Sigmoid colon (tissue), 7 donors: Measurements from ENCODE around the gene ZNF44. TPM values are rescaled to one million over a fixed set of nuclear protein-coding genes. Genes with fewer than 3 reads are reported as not detected.
A peak's percentile ranks its signal among the peaks of the same experiment; 100 is the strongest.
"Not testable (repeated sequence)": the region's sequence is repeated elsewhere in the genome, so short reads cannot be mapped to it uniquely, and the experiment has no call there.

Experiments
- DNase-seq: peaks from one replicate; pipeline ENCODE4 v3.0.0-alpha.2; 2019
- H3K27ac ChIP-seq, 4 donors: fragments of 200-600 bp; sonication (generic); one replicate each; pipeline ENCODE4 v1.5.1; 2016 to 2019; ENCODE audit warnings: mild to moderate bottlenecking in 1 of 4
- H3K27me3 ChIP-seq, 3 donors: fragments of 200-600 bp; sonication (generic); one replicate each; pipeline ENCODE4 v1.5.1; 2019; ENCODE audit warnings: mild to moderate bottlenecking in 1 of 3
- H3K36me3 ChIP-seq, 4 donors: fragments of 200-600 bp; sonication (generic); one replicate each; pipeline ENCODE4 v1.5.1; 2016 to 2019
- H3K4me1 ChIP-seq, 4 donors: fragments of 200-600 bp; sonication (generic); one replicate each; pipeline ENCODE4 v1.5.1; 2017 to 2019
- H3K4me3 ChIP-seq, 4 donors: fragments of 200-600 bp; sonication (generic); one replicate each; pipeline ENCODE4 v1.5.1; 2017 to 2019; ENCODE audit warnings: mild to moderate bottlenecking in 2 of 4, moderate library complexity in 1 of 4
- H3K9me3 ChIP-seq, 4 donors: fragments of 200-600 bp in 3 of 4; sonication (generic) in 3 of 4; one replicate each; pipeline versions ENCODE4 v1.5.1 to v1.6.1; 2013 to 2019
- CTCF ChIP-seq, 4 experiments: fragments of 450-650 bp in 3 of 4; fragments of 200-600 bp in 1 of 4; IDR thresholded peaks; one replicate each; pipeline ENCODE4 v1.5.1; 2016 to 2019; ENCODE audit warnings: antibody characterized with exemption in 4 of 4, mild to moderate bottlenecking in 3 of 4, moderate library complexity in 2 of 4
- EP300 ChIP-seq, 4 donors: sonication (generic); formaldehyde crosslinking; IDR thresholded peaks; one replicate each; pipeline ENCODE4 v1.6.1; 2017; ENCODE audit warnings: antibody characterized with exemption in 4 of 4
- POLR2A ChIP-seq, 2 donors: fragments of 450-650 bp; IDR thresholded peaks; one replicate each; pipeline ENCODE4 v1.6.1; 2016; ENCODE audit warnings: antibody characterized with exemption in 2 of 2, mild to moderate bottlenecking in 2 of 2, moderate library complexity in 2 of 2
- POLR2AphosphoS5 ChIP-seq, 4 donors: sonication (generic); formaldehyde crosslinking; IDR thresholded peaks; one replicate each; pipeline ENCODE4 v1.6.1; 2017; ENCODE audit warnings: antibody characterized with exemption in 4 of 4
- WGBS, 2 donors: extraction: QIAGEN DNeasy Blood & Tissue Kit; methylation state at CpG; one replicate each; pipeline ENCODE4 v1.1.7; 2013; 5-methylcytosine and 5-hydroxymethylcytosine counted together
- intact Hi-C: fragments of 100-400 bp; cut with DNase I; formaldehyde crosslinking; loops from one replicate; pipeline ENCODE4 v1.15.1; 2023
- polyA plus RNA-seq, 3 donors: library from polyadenylated mRNA; stranded (reverse); fragments of 200-250 nt; gene quantifications; one replicate each; pipeline ENCODE4 v1.2.3, GENCODE V29; 2013
- total RNA-seq, 4 donors: library from RNA; depleted of rRNA; stranded (reverse); fragments of >200 nt; gene quantifications; one replicate each; pipeline ENCODE4 v1.1.0, GENCODE V29; 2016
- donor health status: healthy with polysubstance abuse.
- donor health status: Bipolar disorder and iron deficiency.
- donor health status: healthy.

Gene ZNF44
- total and polyA plus RNA-seq, 7 donors = 6.4 to 16.3 (median 9.6) TPM

GRCh38 chr19:12325690-12326089 is 31.0 kb upstream of the ZNF44 start:
- Histone ChIP-seq H3K27ac (no peak overlapping the region), H3K9me3 (no peaks in the 10 kb centered on the region), H3K27me3 (no peaks in the 10 kb centered on the region), H3K4me1 (no peaks in the 10 kb centered on the region), H3K4me3 (no peak overlapping the region), H3K36me3 (peaks cover 2 to 19% (median 13%) of the 10 kb centered on the region in 4 donors)
- no peak for DNase-seq
- intact Hi-C loops = no loop called here
- no peak for TF ChIP-seq CTCF (IDR thresholded peaks at IDR 0.05)
- TF ChIP-seq POLR2AphosphoS5 (IDR thresholded peaks at IDR 0.05) = no peak
- no peak for TF ChIP-seq EP300 (IDR thresholded peaks at IDR 0.05)
- no peak for TF ChIP-seq POLR2A (IDR thresholded peaks at IDR 0.05)

- 97% methylated on average over 13 of the region's 13 CpGs for WGBS, 2 donors
- no peak overlapping the region for H3K27ac ChIP-seq
- no peaks in the 10 kb centered on the region for H3K4me1 ChIP-seq
- TF ChIP-seq EP300 (IDR thresholded peaks at IDR 0.05) (no peak), CTCF (IDR thresholded peaks at IDR 0.05) (no peak), POLR2AphosphoS5 (IDR thresholded peaks at IDR 0.05) (no peak), POLR2A (IDR thresholded peaks at IDR 0.05) (no peak)
- no peaks in the 10 kb centered on the region for H3K27me3 ChIP-seq
- intact Hi-C loops = no loop called here
- DNase-seq = no peak
- peaks cover 0 to 12% (median 0%) of the 10 kb centered on the region in 4 donors for H3K9me3 ChIP-seq
- peaks cover 6 to 48% (median 30%) of the 10 kb centered on the region in 4 donors for H3K36me3 ChIP-seq
- no peak overlapping the region for H3K4me3 ChIP-seq
These were observed 24.2 kb upstream of the ZNF44 start for GRCh38 chr19:12318782-12319413.

GRCh38 chr19:12314553-12314952 is 19.9 kb upstream of the ZNF44 start:
- H3K36me3 ChIP-seq = peaks cover 4 to 17% (median 12%) of the 10 kb centered on the region in 4 donors
- TF ChIP-seq POLR2A (IDR thresholded peaks at IDR 0.05) = no peak
- no peak for TF ChIP-seq EP300 (IDR thresholded peaks at IDR 0.05)
- no peak for TF ChIP-seq CTCF (IDR thresholded peaks at IDR 0.05)
- TF ChIP-seq POLR2AphosphoS5 (IDR thresholded peaks at IDR 0.05) = no peak
- H3K27ac ChIP-seq = no peak overlapping the region
- no peak overlapping the region for H3K4me3 ChIP-seq
- 35 to 67% methylated on average over 7 of the region's 7 CpGs for WGBS, 2 donors
- intact Hi-C loops = no loop called here
- H3K27me3 ChIP-seq = no peaks in the 10 kb centered on the region
- no peak for DNase-seq
- H3K4me1 ChIP-seq = no peaks in the 10 kb centered on the region
- peaks cover 0 to 12% (median 0%) of the 10 kb centered on the region in 4 donors for H3K9me3 ChIP-seq

GRCh38 chr19:12308891-12309290 is 14.2 kb upstream of the ZNF44 start:
- H3K27me3 ChIP-seq, H3K4me3 ChIP-seq, DNase-seq, H3K4me1 ChIP-seq, H3K9me3 ChIP-seq, H3K27ac ChIP-seq, H3K36me3 ChIP-seq, intact Hi-C loops: not testable (repeated sequence)
- WGBS, 2 donors = 96% methylated on average over 12 of the region's 12 CpGs

- peak overlapping the region; percentile 94 to 98 (median 95) for H3K27ac ChIP-seq
These were observed 508 bp upstream of the ZNF44 start for GRCh38 chr19:12295191-12295590.

More at GRCh38 chr19:12295191-12295590, 508 bp upstream of the ZNF44 start:
- no peak for DNase-seq
- H3K36me3 ChIP-seq = no peaks in the 10 kb centered on the region
- H3K4me3 ChIP-seq = peak overlapping the region; percentile 89 to 99 (median 93)
- 48 to 53% methylated on average over 11 of the region's 11 CpGs for WGBS, 2 donors
- TF ChIP-seq CTCF (IDR thresholded peaks at IDR 0.05) (no peak), POLR2AphosphoS5 (IDR thresholded peaks at IDR 0.05) (no peak), POLR2A (IDR thresholded peaks at IDR 0.05) (no peak), EP300 (IDR thresholded peaks at IDR 0.05) (no peak)
- no peaks in the 10 kb centered on the region for H3K9me3 ChIP-seq
- H3K4me1 ChIP-seq = peaks cover 0 to 38% (median 16%) of the 10 kb centered on the region in 4 donors
- H3K27me3 ChIP-seq = no peaks in the 10 kb centered on the region
- intact Hi-C loops = loop anchor here (2.0 to 10.0 kb wide), 3 partner anchors 38 to 100 kb away; partner anchors contain the start of genes ZNF442 and ZNF563
